Astrocyte of the cerebellum (primary cell): Measurements from ENCODE around the gene LIMS3.
"Not testable (repeated sequence)": the region's sequence is repeated elsewhere in the genome, so short reads cannot be mapped to it uniquely, and the experiment has no call there.

Experiments
- DNase-seq: peaks from one replicate; pipeline ENCODE4 v3.0.0-alpha.2; 2011; ENCODE audit warnings: low read depth
- H3K4me3 ChIP-seq: 2 replicates; pipeline ENCODE4 v1.5.1; 2011; ENCODE audit warnings: mild to moderate bottlenecking, low read depth, low read length, moderate library complexity
- in situ Hi-C: cut with HindIII; loops from 2 replicates; pipeline ENCODE4 v1.10.0; 2017; ENCODE audit warnings: low sequenced_read_pairs

LIMS3 gene

DNA sequence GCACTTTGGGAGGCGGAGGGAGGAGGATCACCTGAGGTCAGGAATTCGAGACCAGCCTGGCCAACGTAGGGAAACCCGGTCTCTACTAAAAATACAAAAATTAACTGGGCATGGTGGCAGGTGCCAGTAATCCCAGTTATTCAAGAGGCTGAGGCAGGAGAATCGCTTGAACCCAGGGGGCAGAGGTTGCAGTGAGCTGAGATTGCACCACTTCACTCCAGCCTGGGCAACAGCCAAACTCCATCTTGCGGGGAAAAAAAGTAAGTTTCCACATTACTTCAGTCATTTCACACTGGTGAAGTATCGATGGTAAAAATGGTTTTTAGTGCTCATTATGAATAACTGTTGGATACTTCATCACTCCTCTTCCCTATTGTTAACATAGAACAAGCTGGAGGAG, 16.1 kb downstream of the LIMS3 start:
- in situ Hi-C loops, H3K4me3 ChIP-seq, DNase-seq: not testable (repeated sequence)

DNA sequence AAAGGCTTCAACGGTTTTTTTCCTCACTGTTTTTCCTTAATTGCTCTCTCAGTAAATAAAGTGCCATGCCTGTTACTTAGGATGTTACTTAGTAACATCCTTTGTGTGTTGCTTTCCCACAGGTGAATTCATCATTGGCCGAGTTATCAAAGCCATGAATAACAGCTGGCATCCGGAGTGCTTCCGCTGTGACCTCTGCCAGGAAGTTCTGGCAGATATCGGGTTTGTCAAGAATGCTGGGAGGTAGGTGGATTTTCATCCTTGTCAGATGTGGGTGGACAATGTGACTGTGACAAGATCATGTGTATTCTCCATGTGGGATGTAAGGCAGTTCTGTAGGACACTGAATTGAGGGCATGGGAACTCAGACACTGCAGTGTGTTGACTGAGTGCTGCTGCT, 17.3 kb downstream of the LIMS3 start:
- in situ Hi-C loops, DNase-seq, H3K4me3 ChIP-seq: not testable (repeated sequence)

DNA sequence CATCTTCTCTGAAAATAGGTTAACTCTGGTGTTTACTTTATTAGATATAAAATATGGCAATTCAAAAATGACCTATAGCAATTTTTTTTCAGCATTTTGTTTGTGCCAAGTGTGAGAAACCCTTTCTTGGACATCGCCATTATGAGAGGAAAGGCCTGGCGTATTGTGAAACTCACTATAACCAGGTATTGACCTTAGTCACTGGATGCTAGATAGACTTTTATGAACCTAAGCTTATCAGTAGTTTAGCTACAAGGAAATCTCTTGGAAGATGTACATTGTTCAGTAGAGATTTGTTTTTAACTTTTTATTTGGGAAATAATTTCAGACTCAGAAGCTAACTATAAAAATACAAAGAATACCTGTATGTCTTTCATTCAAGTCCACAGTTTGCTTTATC, 21.7 kb downstream of the LIMS3 start:
- DNase-seq, in situ Hi-C loops: not testable (repeated sequence)

DNA sequence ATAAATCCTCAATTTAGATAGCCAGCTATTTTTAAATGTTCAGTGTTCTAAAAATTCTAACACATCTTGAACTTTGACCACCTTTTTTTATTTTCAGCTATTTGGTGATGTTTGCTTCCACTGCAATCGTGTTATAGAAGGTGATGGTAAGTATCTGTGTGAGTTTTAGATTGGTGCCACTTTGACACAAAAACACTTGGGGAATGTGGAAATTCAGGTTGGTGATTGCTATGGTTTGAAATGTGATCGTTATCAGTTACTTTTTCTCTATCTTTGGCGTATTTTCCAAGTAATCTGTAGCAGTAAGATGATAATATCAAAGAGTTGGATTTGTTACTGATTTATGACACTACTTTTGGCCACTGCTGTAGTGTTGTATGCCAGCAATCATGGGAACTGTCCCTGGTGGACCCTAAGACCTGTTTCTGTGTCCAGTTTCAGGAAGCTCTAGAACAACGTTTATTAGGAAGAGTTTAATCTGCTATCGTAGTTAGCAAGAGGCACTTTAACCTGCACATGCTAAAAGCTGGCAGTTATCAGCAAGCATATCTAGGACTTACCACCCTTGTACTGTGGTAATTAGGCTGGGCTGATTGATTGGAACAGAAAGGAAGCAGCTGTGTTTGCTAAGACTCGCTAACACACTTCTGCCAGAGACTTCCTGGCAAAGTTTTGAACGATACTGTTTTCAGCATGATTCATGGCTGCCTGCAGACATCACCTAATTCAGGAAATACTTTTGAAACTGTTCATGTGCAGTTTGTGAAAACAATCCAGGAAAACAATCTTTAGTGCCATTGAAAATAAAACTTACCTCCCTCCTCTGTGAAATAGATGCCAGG, 23.3 kb downstream of the LIMS3 start:
- DNase-seq, H3K4me3 ChIP-seq, in situ Hi-C loops: not testable (repeated sequence)

More for the DNA sequence above, 21.7 kb downstream of the LIMS3 start:
- not testable (repeated sequence) for H3K4me3 ChIP-seq

DNA sequence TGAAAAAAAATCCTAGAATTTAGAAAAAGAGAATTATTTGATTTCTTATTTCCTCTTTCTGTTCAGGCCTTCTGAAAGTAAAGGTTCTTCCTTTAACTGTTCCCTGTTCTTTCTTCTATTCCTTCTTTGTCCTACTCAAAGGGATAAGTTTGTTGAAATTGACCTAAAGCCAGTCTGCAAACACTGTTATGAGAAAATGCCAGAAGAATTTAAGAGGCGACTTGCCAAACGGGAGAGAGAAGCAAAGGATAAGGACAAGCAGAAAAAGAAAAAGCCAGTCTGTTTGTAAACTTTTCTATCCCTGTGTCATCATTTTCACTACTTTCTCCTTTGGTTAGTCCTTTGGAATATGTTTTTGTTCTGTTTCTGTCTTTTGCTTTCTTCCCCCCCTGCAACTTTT, 26.0 kb downstream of the LIMS3 start:
- DNase-seq, in situ Hi-C loops, H3K4me3 ChIP-seq: not testable (repeated sequence)

DNA sequence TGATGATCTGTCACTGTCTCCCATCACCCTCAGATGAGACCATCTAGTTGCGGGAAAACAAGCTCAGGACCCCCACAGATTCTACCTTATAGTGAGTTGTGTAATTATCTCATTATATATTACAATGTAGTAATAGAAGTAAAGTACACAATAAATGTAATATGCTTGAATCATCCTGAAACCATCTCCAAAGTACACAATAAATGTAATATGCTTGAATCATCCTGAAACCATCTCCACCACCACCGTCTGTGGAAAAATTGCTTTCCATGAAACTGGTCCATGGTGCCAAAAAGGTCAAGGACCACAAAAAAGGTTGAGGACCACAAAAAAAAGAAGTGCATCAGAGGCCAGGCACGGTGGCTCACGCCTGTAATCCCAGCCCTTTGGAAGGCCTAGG, 29.3 kb downstream of the LIMS3 start:
- in situ Hi-C loops, DNase-seq, H3K4me3 ChIP-seq: not testable (repeated sequence)

DNA sequence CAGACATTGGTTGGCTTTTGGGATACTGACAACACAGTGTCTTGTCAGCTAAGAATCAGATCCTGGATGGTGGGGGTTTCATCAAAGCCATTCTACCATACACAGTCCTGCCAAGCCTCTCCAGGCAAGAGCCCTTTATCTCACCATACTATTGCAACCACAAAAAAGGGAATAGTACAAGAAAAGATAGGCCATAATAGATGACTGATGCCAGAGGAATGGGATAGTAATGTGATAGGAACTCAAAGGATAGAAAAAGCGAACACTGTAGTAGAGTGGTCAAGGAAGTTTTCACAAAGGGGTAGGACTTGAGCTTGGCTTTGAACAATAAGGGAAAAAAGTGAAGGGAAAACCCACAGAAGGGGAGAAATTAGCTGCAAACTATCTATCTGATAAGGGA, 30.7 kb downstream of the LIMS3 start:
- in situ Hi-C loops, H3K4me3 ChIP-seq, DNase-seq: not testable (repeated sequence)

DNA sequence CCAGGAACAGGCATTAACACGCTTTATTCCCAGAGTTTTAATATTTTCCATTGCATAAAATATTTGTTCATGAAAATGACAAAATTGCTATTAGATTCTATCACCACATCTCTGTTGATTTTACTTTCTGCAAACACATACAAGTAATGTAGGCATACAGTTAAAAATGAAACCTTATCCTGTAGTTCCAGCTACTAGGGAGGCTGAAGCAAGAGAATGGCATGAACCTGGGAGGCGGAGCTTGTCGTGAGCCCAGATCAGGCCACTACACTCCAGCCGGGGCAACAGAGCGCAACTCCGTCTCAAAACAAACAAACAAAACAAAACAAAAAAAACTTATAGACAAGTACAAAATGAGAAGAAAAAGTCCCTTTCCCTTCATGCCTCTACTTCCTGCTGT, 38.0 kb downstream of the LIMS3 start:
- H3K4me3 ChIP-seq, in situ Hi-C loops, DNase-seq: not testable (repeated sequence)

DNA sequence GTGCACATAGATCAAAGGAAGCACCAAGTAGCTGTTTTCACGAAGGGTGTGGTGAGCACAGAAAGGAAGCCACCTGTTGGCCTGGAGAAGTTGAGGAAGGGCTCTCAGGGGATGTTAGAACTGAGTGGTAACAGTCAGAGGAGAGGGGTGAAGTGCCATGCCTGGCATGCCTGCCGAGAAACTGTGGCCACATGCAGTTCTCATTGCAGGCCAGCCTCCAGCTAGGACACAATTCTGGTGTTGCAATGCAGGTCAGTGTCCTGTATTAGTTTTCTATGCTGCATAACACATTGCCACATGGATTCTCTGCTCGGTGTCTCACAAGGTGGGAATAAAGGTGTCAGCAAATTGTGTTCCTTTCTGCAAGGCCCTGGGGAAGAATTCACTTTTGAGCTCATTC, 46.9 kb downstream of the LIMS3 start:
- DNase-seq, H3K4me3 ChIP-seq, in situ Hi-C loops: not testable (repeated sequence)

DNA sequence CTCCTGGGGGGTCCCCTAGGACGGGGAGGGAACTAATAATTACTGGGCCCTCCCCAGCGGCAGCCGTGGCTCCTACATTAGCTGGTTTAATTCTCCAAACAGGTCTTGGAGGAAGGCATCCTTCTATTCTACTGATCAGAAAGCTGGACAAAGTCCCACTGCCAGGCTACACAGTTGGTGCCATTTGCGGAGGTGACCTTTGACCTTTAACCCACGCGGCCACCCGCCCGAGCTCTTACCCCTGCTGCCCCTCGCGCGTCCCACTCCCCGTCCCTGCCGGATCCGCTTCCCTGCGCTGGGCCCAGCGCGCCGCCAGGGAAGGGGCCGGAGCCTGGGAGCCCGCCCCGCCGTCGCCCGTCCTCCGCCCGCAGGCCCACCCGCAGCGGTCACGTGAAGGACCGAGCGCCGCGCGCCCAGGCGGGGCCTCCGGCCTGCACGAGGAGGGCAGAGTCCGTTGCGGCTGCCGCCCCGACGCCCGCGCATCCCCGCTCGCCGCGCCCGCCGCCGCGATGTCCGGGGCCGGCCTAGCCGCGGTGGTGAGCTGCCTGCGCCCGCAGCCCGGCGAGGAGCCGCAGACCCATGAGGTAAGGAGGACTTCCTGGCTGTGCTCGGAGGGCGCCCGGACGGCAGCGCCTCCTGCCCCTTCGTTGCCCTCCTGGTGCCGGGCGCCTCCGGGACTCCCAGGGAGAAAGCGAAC, 48.9 kb downstream of the LIMS3 start:
- DNase-seq, H3K4me3 ChIP-seq, in situ Hi-C loops: not testable (repeated sequence)

DNA sequence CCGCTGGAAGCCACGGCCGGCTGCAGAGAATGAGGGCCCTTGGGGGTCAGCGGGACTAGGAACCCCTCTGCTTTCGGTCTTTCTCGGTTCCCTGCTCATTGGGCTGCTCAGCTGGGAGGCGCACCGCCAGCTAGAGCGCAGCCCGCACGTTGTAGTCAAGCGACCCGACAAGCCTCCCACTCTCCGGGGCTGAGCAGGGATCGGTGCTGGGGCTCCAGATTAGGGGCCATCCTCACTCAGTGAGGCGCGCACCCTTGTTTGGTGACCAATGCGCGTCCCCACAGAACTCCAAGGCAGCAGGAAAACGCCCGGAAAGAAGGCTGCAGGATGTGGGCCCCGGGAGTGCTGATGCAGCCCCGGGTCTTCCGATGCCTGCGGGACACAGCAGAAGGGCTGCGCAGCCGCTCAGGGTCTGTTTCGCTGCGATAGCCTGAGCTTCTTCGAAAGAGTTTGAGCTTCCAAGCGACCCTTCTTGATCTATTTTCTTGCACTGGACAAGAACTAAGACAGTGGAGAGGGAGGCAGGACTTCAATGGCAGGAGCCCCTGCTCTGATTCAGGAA, 49.6 kb downstream of the LIMS3 start:
- in situ Hi-C loops, DNase-seq, H3K4me3 ChIP-seq: not testable (repeated sequence)

DNA sequence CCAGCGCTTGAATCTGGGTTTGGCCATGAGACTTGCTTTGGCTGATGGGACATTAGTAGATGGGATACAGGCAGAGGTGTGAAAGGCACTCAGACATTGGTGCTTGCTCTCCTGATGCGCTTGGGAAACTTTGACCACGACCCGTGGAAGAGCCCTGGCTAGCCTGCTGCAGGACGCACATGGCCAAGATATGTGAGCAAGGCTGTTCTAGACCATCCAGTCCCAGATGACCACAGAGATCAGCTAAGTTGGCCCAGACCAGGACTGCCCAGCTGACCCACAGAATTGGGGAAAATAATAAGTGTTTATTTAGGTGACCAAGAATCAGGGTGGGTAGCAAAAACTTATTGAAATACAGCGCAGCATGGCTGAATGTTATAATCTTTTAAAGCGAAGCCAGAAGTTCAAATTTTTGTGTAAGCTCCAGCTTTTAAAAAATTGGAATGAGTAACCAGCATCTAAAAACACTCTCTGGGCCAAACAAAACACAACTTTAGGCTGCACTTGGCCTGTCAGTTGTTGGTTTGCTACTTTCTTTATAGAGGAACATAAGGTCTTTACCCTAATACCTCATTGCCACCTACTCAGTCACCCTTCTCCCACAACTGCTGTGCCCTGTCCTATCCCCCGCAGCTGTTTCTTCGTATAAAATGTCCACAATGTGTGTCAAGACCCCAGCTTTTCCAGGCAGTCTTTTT, 51.8 kb downstream of the LIMS3 start:
- DNase-seq, in situ Hi-C loops, H3K4me3 ChIP-seq: not testable (repeated sequence)

DNA sequence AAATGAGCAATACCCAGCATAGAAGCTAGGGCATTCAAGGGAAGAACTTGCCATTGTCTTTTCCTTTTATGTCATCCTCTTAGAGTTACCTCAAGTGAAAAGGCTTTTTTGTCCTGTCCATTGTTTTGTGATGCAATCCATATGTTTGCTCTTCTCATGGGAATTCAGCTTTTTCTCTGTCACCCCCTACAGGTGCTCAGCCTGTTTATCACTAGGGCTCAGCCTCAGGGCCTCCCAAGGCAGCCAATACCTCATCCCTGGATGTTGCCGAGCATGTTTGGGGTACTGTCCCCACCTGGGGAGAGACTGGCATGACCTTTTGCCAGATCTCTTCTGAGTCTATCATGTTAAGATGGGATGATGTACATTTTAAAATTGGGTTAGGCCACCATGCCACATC, 65.5 kb downstream of the LIMS3 start:
- H3K4me3 ChIP-seq, DNase-seq, in situ Hi-C loops: not testable (repeated sequence)

DNA sequence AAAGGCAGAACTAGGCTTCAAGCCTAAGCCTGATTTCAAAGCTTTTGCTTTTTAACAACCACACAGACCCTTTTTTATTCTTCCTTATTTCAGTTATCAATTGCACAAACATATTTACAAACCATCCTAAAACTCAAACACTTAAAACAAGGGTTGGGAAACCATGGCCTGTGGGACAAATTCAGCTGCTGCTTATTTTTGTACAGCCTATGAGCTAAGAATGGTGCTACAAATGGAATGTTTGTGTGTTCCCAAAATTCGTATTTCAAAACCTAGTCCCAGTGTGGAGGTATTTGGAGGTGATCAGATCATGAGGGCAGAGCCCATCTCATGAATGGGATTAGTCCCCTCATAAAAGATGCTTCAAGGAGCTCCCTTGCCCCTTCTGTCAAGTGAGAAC, 67.0 kb downstream of the LIMS3 start:
- H3K4me3 ChIP-seq, in situ Hi-C loops, DNase-seq: not testable (repeated sequence)

DNA sequence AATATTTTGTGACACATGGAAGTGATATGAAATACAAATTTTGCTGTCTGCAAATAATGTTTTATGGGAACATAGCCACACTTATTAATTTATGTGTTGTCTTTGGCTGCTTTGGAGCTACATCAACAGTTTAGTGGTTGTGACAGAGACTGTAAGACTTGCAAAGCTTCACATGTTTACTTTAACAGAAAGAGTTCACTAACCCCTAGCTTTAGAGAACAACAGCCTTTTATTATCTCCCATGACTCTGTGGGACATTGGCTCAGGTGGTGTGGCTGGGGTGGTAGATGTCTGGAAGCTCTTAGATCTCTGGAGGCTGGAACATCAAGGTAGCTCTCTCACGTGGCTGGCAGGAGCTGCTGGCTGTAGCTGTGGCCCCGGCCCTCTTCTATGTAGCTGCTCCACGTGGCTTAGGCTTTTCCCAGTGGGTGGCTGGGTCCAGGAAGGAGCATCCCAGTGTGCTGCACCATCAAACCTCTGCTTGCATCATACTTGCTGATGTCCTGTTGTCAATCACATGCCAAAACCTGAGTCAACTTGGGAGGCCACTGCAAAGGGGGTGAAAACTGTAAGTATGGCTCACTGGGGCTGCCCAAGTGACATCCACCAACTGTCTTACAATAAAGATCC, 67.7 kb downstream of the LIMS3 start:
- in situ Hi-C loops, DNase-seq, H3K4me3 ChIP-seq: not testable (repeated sequence)

DNA sequence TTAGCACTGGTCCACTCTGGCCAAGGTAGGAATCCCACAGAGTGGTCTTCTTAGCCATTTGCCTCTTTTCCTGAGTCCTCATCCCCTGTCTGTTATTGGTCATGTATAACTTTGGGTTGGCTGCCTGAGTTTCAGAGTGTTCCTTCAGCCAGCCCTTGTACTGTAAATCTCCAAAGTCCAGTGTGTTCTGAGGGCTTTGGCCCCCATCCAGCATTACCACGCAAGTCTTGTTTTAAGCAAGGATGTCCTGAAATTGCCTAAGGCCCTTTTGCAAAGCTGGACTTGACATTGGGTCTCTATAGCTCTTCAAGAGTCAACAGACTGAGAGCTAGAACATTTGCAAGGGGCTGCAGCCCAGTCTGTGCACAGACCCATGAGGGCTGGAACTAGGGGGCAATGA, 68.4 kb downstream of the LIMS3 start:
- in situ Hi-C loops, H3K4me3 ChIP-seq, DNase-seq: not testable (repeated sequence)

DNA sequence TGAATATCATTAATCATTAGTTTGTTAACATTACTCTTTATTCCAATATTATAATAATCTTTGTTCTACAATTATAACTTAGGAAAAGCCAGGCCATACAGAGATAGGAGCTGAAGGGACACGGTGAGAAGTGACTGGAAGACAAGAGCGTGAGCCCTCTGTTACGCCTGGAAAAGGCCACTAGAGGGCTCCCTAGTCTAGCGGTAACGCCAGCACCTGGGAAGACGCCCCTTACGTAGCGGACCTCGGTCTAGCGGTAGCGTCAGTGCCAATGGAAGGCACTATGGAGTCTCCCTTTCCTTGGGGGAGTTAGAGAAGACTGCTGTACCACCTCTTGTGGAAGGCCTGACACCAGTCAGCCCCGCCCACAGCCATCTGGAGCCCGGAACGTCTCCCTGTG, 71.4 kb downstream of the LIMS3 start:
- DNase-seq, H3K4me3 ChIP-seq, in situ Hi-C loops: not testable (repeated sequence)
